Uterus (tissue), 2 donors: Measurements from ENCODE around the gene LSP1.

Experiments
- POLR2A ChIP-seq, 2 donors: fragments of 450-650 bp; IDR thresholded peaks; one replicate each; pipeline ENCODE4 v1.6.1; 2016; ENCODE audit warnings: antibody characterized with exemption in 2 of 2, mild to moderate bottlenecking in 1 of 2, moderate library complexity in 1 of 2
- TF ChIP-seq, protein P1 (sequence below), 4 experiments: fragments of 200-600 bp in 2 of 4; fragments of 450-650 bp in 2 of 4; sonication (generic) in 2 of 4; IDR thresholded peaks; one replicate each; pipeline ENCODE4 v1.5.1; 2016 to 2019; ENCODE audit warnings: antibody characterized with exemption in 4 of 4, mild to moderate bottlenecking in 2 of 4, moderate library complexity in 1 of 4

GRCh38 chr11:1838426-1839144 is 14.3 kb upstream of the LSP1 start, which contains the start of gene TNNI2:
- no peak for TF ChIP-seq POLR2A (IDR thresholded peaks at IDR 0.05)
- TF ChIP-seq, protein P1, sequence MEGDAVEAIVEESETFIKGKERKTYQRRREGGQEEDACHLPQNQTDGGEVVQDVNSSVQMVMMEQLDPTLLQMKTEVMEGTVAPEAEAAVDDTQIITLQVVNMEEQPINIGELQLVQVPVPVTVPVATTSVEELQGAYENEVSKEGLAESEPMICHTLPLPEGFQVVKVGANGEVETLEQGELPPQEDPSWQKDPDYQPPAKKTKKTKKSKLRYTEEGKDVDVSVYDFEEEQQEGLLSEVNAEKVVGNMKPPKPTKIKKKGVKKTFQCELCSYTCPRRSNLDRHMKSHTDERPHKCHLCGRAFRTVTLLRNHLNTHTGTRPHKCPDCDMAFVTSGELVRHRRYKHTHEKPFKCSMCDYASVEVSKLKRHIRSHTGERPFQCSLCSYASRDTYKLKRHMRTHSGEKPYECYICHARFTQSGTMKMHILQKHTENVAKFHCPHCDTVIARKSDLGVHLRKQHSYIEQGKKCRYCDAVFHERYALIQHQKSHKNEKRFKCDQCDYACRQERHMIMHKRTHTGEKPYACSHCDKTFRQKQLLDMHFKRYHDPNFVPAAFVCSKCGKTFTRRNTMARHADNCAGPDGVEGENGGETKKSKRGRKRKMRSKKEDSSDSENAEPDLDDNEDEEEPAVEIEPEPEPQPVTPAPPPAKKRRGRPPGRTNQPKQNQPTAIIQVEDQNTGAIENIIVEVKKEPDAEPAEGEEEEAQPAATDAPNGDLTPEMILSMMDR (IDR thresholded peaks at IDR 0.05): no peak
